ENCODE measurements around the gene SACM1L.
"Not testable (repeated sequence)": the region's sequence is repeated elsewhere in the genome, so short reads cannot be mapped to it uniquely, and the experiment has no call there.

The SACM1L gene

DNA sequence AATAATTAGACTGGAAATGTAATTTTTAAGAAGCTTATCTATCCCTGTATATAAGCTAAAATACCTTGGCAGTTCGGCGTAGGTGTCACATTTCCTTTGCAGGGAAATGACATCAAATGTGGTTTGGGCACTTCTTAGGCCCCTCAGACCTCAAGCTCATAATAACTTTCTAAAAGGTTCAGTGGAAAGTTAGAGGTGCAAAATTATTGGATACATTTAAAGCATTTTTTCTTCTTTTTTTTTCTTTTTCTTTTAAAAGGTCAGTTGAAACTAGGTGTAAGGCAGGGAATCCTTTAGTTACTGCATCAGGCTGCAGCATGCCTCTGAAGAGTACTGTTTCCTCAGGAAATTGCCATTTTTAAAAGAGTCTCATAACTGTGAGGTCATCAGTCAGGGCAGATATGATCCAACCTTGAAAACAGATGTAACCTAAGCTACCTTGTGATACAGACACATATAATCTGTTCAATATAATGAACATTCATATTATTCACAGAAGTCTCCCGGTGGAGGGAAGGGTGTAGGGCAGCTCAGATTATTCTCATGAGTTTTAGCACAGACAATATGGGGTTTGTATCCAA is 4.8 kb downstream of the SACM1L start:
- no peak for DNase-seq (ENCODE audit: extremely low read depth, low read depth)
- TF ChIP-seq, protein P1, sequence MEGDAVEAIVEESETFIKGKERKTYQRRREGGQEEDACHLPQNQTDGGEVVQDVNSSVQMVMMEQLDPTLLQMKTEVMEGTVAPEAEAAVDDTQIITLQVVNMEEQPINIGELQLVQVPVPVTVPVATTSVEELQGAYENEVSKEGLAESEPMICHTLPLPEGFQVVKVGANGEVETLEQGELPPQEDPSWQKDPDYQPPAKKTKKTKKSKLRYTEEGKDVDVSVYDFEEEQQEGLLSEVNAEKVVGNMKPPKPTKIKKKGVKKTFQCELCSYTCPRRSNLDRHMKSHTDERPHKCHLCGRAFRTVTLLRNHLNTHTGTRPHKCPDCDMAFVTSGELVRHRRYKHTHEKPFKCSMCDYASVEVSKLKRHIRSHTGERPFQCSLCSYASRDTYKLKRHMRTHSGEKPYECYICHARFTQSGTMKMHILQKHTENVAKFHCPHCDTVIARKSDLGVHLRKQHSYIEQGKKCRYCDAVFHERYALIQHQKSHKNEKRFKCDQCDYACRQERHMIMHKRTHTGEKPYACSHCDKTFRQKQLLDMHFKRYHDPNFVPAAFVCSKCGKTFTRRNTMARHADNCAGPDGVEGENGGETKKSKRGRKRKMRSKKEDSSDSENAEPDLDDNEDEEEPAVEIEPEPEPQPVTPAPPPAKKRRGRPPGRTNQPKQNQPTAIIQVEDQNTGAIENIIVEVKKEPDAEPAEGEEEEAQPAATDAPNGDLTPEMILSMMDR (IDR thresholded peaks at IDR 0.05; ENCODE audit: low read depth, low read length): no peak

- DNase-seq (ENCODE audit: extremely low read depth, low read depth): not testable (repeated sequence)
Observed at GRCh38 chr3:45695166-45695565, 6.0 kb downstream of the SACM1L start.

DNA sequence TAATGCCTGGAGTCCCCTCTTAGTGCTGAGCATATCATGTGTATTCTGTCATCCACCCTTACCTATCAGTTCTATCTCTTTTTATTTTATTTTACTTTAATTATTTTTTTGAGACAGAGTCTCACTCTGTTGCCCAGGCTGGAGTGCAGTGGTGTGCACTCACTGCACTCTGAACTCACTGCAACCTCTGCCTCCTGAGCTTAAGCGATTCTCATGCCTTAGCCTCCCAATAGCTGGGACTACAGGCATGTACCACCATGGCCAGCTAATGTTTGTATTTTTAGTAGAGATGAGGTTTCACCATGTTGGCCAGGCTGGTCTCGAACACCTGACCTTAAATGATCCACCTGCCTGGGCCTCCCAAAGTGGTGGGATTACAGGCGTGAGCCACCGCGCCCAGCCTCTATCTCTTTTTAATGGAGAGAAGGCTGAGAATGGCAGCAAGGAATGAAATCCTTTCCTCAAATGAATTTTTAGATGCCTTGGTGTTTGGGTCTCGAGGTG is 11.4 kb downstream of the SACM1L start:
- DNase-seq (ENCODE audit: extremely low read depth, low read depth): no peak
- TF ChIP-seq, protein P1 (IDR thresholded peaks at IDR 0.05; ENCODE audit: low read depth, low read length): no peak

- TF ChIP-seq, protein P1 (IDR thresholded peaks at IDR 0.05; ENCODE audit: low read depth, low read length): no peak
- DNase-seq (ENCODE audit: extremely low read depth, low read depth): no peak
Observed at GRCh38 chr3:45701172-45701867, 12.1 kb downstream of the SACM1L start.

GRCh38 chr3:45704301-45704943 is 15.2 kb downstream of the SACM1L start:
- DNase-seq (ENCODE audit: extremely low read depth, low read depth): no peak
- TF ChIP-seq, protein P1 (IDR thresholded peaks at IDR 0.05; ENCODE audit: low read depth, low read length): no peak

DNA sequence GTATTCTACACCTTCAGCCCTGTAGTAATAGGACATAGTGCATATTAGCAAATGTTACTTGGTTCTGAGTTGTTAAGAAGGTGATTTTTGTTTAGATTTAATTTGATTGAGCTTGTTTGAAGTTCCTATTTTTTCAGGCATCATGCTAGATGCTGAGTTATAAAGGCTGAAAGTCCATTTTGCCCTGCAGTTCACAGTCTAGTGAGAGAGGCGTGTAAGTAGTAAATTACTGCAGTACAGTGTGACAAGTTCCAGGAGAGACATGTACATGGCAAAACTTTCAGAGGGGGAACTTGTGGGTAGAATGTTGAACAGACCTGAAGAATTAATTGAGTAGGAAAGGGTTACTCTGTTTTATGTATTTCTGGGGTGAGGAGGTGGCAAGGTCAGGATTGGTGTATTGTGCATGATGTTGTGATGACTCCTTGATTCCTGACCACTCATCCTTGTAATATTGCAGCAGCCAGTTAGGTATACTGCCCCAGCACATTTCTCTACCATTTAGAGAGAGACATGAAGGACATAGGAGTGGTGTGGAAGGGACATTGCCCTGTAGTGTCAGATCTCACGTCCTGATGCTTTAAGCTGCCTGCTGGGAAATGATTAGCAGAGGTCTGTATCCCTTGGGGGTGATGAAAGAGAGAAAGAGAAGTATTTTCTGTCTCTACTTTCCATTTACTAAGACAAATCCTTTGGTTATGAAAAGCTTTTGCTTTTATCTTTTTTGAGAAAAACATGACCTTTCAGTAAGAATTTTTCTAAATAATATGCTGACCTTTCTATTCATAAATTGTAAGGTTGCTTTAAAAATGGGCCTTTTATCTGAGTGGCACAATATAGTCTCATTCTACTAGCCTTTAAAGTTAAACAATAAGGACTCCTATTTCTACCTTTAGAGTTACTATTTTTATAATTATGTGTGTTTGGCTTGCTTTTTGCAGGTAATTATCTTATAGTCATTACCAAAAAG is 16.9 kb downstream of the SACM1L start:
- TF ChIP-seq, protein P1 (IDR thresholded peaks at IDR 0.05; ENCODE audit: low read depth, low read length): no peak
- DNase-seq (ENCODE audit: extremely low read depth, low read depth): no peak

- TF ChIP-seq, protein P1 (IDR thresholded peaks at IDR 0.05; ENCODE audit: low read depth, low read length): no peak
- DNase-seq (ENCODE audit: extremely low read depth, low read depth): no peak
Observed at GRCh38 chr3:45711931-45712330, 22.7 kb downstream of the SACM1L start.
